Astrocyte (in vitro differentiated cells and primary cell): ENCODE results near the gene SMIM26.

Experiments
- CTCF ChIP-seq: IDR thresholded peaks from 2 replicates; pipeline ENCODE4 v1.5.1; 2011; ENCODE audit warnings: low read depth, mild to moderate bottlenecking, inconsistent platforms, low read length, moderate library complexity; ENCODE audit not compliant: insufficient read depth
- EZH2 ChIP-seq: IDR thresholded peaks from 2 replicates; pipeline ENCODE4 v1.6.1; 2012; ENCODE audit warnings: mild to moderate bottlenecking, low read length, inconsistent platforms; ENCODE audit not compliant: insufficient read depth

GRCh38 chr20:18571009-18571408 lies 3.8 kb downstream of the SMIM26 start:
- no peak for TF ChIP-seq CTCF
- no peak for TF ChIP-seq EZH2
